ENCODE data around the gene KLHDC4. TPM values are rescaled to one million over a fixed set of nuclear protein-coding genes. Genes with fewer than 3 reads are reported as not detected.

Gene KLHDC4
- total and polyA plus RNA-seq, 11 donors, result 6.8 to 20.5 (median 14.3) TPM

- H3K4me1 ChIP-seq, result peaks cover 0 to 20% (median 7%) of the 10 kb centered on the region in 12 donors
- 50 to 65% (median 58%) methylated on average over 15 of the region's 15 CpGs for WGBS, 4 donors
- ATAC-seq (no peak), DNase-seq (no peak)
- H3K4me3 ChIP-seq, result no peak overlapping the region
- TF ChIP-seq, protein P1, sequence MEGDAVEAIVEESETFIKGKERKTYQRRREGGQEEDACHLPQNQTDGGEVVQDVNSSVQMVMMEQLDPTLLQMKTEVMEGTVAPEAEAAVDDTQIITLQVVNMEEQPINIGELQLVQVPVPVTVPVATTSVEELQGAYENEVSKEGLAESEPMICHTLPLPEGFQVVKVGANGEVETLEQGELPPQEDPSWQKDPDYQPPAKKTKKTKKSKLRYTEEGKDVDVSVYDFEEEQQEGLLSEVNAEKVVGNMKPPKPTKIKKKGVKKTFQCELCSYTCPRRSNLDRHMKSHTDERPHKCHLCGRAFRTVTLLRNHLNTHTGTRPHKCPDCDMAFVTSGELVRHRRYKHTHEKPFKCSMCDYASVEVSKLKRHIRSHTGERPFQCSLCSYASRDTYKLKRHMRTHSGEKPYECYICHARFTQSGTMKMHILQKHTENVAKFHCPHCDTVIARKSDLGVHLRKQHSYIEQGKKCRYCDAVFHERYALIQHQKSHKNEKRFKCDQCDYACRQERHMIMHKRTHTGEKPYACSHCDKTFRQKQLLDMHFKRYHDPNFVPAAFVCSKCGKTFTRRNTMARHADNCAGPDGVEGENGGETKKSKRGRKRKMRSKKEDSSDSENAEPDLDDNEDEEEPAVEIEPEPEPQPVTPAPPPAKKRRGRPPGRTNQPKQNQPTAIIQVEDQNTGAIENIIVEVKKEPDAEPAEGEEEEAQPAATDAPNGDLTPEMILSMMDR (IDR thresholded peaks at IDR 0.05), result no peak
- TF ChIP-seq POLR2A (IDR thresholded peaks at IDR 0.05), result no peak
- H3K27me3 ChIP-seq, result no peaks in the 10 kb centered on the region
- no peaks in the 10 kb centered on the region for H3K36me3 ChIP-seq
- no peak overlapping the region for H3K27ac ChIP-seq
- H3K9me3 ChIP-seq, result no peaks in the 10 kb centered on the region
- intact Hi-C loops (cut with DNase I), result no loop called here
Observed at GRCh38 chr16:87809150-87809902, 43.5 kb upstream of the KLHDC4 start.

- Histone ChIP-seq H3K4me3 (no peak overlapping the region), H3K27ac (no peak overlapping the region), H3K36me3 (no peaks in the 10 kb centered on the region), H3K4me1 (peaks cover 0 to 20% (median 7%) of the 10 kb centered on the region in 12 donors), H3K27me3 (no peaks in the 10 kb centered on the region), H3K9me3 (no peaks in the 10 kb centered on the region)
- DNase-seq (no peak), ATAC-seq (no peak)
- TF ChIP-seq POLR2A (IDR thresholded peaks at IDR 0.05), result no peak
- TF ChIP-seq, protein P1 (IDR thresholded peaks at IDR 0.05), result no peak
- WGBS, 4 donors, result 87 to 94% (median 91%) methylated on average over 6 of the region's 6 CpGs
- intact Hi-C loops (cut with DNase I), result no loop called here
Observed at GRCh38 chr16:87808108-87808507, 42.3 kb upstream of the KLHDC4 start.

DNA sequence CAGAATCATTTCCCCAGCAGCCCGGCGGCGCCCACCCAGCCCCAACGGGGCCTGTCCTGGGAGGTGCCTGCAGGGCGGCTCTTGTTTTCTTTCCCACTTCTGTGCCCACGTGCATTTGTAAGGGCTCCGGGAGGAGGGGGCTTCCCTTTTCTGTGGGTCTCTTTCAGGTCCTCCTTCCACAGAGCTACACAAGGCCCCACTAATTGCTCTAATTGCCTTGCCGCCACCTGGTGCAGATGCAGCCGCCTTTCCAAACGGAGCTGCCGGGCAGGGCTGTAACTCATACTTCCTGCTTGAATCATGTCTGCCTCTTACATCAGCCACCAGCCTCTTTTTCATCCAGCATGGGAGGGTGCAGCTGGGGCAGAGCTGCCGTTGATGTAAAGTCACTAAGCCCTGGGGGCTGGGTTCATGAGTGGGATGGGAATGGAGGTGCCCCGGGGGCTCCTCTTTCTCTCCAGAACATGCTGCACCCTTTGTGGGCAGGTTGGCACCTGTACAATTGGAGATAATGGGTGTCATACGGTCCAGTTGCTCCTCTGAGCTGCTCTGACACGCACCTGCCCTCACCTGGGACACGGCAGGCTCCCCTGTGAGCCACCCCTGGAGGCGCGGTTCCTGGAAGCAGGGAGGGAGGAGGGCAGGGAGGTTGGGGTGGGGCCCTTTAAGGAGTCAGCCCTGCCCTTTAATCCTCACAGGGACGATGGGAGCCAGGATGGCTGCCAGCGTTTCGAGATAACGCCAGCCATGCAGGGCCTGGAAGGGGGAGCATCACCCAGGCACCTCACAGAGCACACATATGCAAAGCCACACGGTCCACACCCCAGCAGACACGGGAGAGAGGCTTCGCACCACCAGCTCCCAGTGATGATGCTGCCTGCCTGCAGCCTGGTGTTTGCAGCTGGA lies 41.1 kb upstream of the KLHDC4 start:
- 8 to 16% (median 15%) methylated on average over 22 to 25 of the region's 25 CpGs for WGBS, 4 donors
- TF ChIP-seq, protein P1 (IDR thresholded peaks at IDR 0.05), result no peak
- TF ChIP-seq POLR2A (IDR thresholded peaks at IDR 0.05), result no peak
- H3K27ac ChIP-seq, result peak overlapping the region in 10 of 12 donors; percentile 21 to 85 (median 70)
- peaks cover 0 to 19% (median 7%) of the 10 kb centered on the region in 12 donors for H3K4me1 ChIP-seq
- ATAC-seq (peak; percentile 86 to 91 (median 90)), DNase-seq (peak in 4 of 5 donors; percentile 51 to 80 (median 64))
- H3K36me3 ChIP-seq, result no peaks in the 10 kb centered on the region
- no peaks in the 10 kb centered on the region for H3K9me3 ChIP-seq
- intact Hi-C loops (cut with DNase I), result no loop called here
- peak overlapping the region; percentile 10 to 63 (median 52) for H3K4me3 ChIP-seq
- no peaks in the 10 kb centered on the region for H3K27me3 ChIP-seq

DNA sequence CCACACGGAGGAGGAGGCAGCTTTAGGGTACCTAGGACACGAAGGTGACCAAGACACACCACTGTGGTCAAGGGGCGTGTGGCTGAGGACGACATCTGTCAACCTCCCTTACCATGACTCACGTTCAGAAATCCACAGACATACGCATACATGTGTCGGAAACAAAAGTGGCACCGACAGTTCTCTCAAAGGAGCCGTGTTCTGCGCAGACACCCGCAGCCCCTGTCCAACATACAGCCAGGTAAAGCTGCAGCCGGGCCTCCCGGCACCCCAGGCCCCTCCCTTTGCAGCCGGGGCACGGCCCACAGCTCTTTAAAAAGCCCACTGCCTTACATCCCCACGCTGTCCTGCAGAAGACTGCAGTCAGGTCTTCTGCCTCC lies 40.5 kb upstream of the KLHDC4 start:
- ATAC-seq (peak in 3 of 4 donors; percentile 3), DNase-seq (no peak)
- Histone ChIP-seq H3K4me1 (peaks cover 0 to 19% (median 7%) of the 10 kb centered on the region in 12 donors), H3K4me3 (peak overlapping the region; percentile 10 to 63 (median 52)), H3K9me3 (no peaks in the 10 kb centered on the region), H3K36me3 (no peaks in the 10 kb centered on the region), H3K27ac (peak overlapping the region in 7 of 12 donors; percentile 21 to 85 (median 70)), H3K27me3 (no peaks in the 10 kb centered on the region)
- WGBS, 4 donors, result 34 to 46% (median 38%) methylated on average over 12 to 16 of the region's 16 CpGs
- TF ChIP-seq, protein P1 (IDR thresholded peaks at IDR 0.05), result no peak
- no peak for TF ChIP-seq POLR2A (IDR thresholded peaks at IDR 0.05)
- intact Hi-C loops (cut with DNase I), result no loop called here
